Ovary (tissue), 3 donors: ENCODE results near the gene FECH.

Experiments used
- POLR2A ChIP-seq: fragments of 450-650 bp; IDR thresholded peaks from one replicate; pipeline ENCODE4 v1.6.1; 2017; ENCODE audit warnings: antibody characterized with exemption, mild to moderate bottlenecking, moderate library complexity
- TF ChIP-seq, protein P1 (sequence below), 3 donors: fragments of 450-650 bp in 2 of 3; fragments of 200-600 bp in 1 of 3; IDR thresholded peaks; one replicate each; pipeline versions ENCODE4 v1.5.1 to v1.8.0; 2016 to 2022; ENCODE audit warnings: antibody characterized with exemption in 3 of 3, mild to moderate bottlenecking in 1 of 3
- donor health status: DM: no; HTN: no; CAD: no.

DNA sequence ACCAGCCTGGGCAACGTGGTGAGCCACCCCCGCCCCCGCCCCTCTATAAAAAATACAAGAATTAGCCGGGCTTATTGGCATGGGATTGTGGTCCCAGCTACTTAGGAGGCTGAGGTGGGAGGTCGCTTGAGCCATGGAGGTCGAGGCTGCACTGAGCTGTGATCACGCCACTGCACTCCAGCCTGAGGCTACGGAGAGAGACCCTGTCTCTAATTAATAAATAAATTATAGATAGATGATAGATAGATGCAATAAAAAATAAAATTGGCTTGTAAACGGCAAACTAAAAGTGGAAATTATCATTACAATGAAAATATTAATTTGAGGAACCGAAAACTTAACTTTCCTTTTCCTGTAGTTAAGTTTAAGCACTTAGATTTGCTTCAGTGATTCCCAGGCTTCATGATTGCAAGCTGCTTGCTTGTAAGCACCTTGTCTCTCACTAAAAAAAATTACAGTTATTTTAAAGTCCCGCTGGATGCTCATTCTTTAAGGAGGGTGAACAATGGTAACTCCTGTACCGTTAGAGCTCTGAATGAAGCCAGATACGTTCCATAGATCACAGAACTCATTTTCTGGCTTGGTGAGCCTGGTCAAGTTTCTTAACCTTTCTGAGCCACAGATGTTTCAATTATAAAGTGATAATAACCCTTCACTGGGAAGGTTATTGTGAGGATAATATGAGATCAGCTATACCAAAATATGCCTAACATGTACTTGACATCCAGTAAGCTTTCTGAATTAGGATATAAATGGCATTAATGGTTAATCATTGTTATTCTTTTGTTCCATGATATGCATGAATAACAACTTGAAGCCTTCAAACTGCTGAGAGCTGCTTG is 44.5 kb upstream of the FECH start:
- TF ChIP-seq, protein P1, sequence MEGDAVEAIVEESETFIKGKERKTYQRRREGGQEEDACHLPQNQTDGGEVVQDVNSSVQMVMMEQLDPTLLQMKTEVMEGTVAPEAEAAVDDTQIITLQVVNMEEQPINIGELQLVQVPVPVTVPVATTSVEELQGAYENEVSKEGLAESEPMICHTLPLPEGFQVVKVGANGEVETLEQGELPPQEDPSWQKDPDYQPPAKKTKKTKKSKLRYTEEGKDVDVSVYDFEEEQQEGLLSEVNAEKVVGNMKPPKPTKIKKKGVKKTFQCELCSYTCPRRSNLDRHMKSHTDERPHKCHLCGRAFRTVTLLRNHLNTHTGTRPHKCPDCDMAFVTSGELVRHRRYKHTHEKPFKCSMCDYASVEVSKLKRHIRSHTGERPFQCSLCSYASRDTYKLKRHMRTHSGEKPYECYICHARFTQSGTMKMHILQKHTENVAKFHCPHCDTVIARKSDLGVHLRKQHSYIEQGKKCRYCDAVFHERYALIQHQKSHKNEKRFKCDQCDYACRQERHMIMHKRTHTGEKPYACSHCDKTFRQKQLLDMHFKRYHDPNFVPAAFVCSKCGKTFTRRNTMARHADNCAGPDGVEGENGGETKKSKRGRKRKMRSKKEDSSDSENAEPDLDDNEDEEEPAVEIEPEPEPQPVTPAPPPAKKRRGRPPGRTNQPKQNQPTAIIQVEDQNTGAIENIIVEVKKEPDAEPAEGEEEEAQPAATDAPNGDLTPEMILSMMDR (IDR thresholded peaks at IDR 0.05): no peak
- TF ChIP-seq POLR2A: no peak
